Effector memory CD8-positive, alpha-beta T cell (primary cell): ENCODE results near the gene TTLL11.
"Not testable (repeated sequence)": the region's sequence is repeated elsewhere in the genome, so short reads cannot be mapped to it uniquely, and the experiment has no call there.

Source experiments
- ATAC-seq: fragments of 150-1000 bp; cut with Tn5 transposase; replicated peaks from 2 replicates; pipeline ENCODE4 v1.10.0; 2021; ENCODE audit warnings: mild to moderate bottlenecking, moderate library complexity
- DNase-seq, 3 experiments: peaks; one replicate each; pipeline ENCODE4 v3.0.0; 2021
- H3K27ac Mint-ChIP-seq, 2 donors: one replicate each; pipeline ENCODE4 v1.8.0; 2022; ENCODE audit warnings: mild to moderate bottlenecking in 2 of 2, mixed read lengths in 2 of 2, moderate library complexity in 2 of 2
- H3K27me3 Mint-ChIP-seq, 2 donors: one replicate each; pipeline ENCODE4 v1.8.0; 2022; ENCODE audit warnings: mixed read lengths in 2 of 2
- H3K36me3 Mint-ChIP-seq: one replicate; pipeline ENCODE4 v1.8.0; 2022; ENCODE audit warnings: mild to moderate bottlenecking, moderate library complexity, mixed read lengths; ENCODE audit not compliant: insufficient read depth
- H3K4me1 Mint-ChIP-seq, 2 donors: one replicate each; pipeline ENCODE4 v1.8.0; 2022; ENCODE audit warnings: low read depth in 2 of 2, mixed read lengths in 2 of 2
- H3K4me3 Mint-ChIP-seq, 2 donors: one replicate each; pipeline ENCODE4 v1.8.0; 2022; ENCODE audit warnings: mild to moderate bottlenecking in 2 of 2, mixed read lengths in 2 of 2, moderate library complexity in 2 of 2
- H3K9me3 Mint-ChIP-seq, 2 donors: one replicate each; pipeline ENCODE4 v1.8.0; 2022; ENCODE audit warnings: mixed read lengths in 2 of 2

The TTLL11 gene

GRCh38 chr9:121981118-121981883 is 111.8 kb downstream of the TTLL11 start:
- ATAC-seq, result no peak
- no peaks in the 10 kb centered on the region for H3K27me3 Mint-ChIP-seq
- H3K4me3 Mint-ChIP-seq, result no peak overlapping the region
- H3K4me1 Mint-ChIP-seq, result no peaks in the 10 kb centered on the region
- H3K9me3 Mint-ChIP-seq, result peaks cover 0 to 4% of the 10 kb centered on the region in 2 donors
- H3K36me3 Mint-ChIP-seq, result no peaks in the 10 kb centered on the region
- no peak for DNase-seq
- no peak overlapping the region for H3K27ac Mint-ChIP-seq

GRCh38 chr9:121980665-121981064 is 112.4 kb downstream of the TTLL11 start:
- ATAC-seq, H3K4me1 Mint-ChIP-seq, H3K27ac Mint-ChIP-seq, H3K36me3 Mint-ChIP-seq, DNase-seq, H3K27me3 Mint-ChIP-seq, H3K9me3 Mint-ChIP-seq, H3K4me3 Mint-ChIP-seq: not testable (repeated sequence)

DNA sequence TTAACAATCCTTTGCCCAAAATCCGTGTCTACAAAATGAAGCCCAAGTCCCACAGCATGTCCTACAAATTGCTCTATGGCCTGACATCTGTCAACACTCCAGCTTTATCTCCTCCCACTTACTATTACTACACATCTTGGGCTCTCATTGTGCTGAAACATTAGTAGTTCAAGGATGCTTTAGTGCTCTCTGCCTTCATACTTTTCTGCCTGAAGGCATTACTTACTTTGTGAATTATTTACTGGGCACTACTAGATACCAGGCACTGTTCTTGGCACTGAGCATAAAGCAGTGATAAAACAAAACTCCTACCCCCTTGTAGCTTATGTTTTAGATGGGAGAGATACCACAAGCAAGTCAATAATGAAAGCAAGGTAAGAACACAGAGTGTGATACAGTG is 113.4 kb downstream of the TTLL11 start:
- Mint-ChIP-seq H3K36me3 (no peaks in the 10 kb centered on the region), H3K4me1 (no peaks in the 10 kb centered on the region), H3K4me3 (no peak overlapping the region), H3K27ac (no peak overlapping the region), H3K27me3 (no peaks in the 10 kb centered on the region), H3K9me3 (peaks cover 0 to 4% of the 10 kb centered on the region in 2 donors)
- ATAC-seq (no peak), DNase-seq (no peak)

- Mint-ChIP-seq H3K27me3 (no peaks in the 10 kb centered on the region), H3K36me3 (no peaks in the 10 kb centered on the region), H3K4me3 (no peak overlapping the region), H3K9me3 (peaks cover 0 to 1% of the 10 kb centered on the region in 2 donors), H3K4me1 (no peaks in the 10 kb centered on the region), H3K27ac (no peak overlapping the region)
- ATAC-seq (no peak), DNase-seq (no peak)
Observed at GRCh38 chr9:121976751-121977150, 116.4 kb downstream of the TTLL11 start.

DNA sequence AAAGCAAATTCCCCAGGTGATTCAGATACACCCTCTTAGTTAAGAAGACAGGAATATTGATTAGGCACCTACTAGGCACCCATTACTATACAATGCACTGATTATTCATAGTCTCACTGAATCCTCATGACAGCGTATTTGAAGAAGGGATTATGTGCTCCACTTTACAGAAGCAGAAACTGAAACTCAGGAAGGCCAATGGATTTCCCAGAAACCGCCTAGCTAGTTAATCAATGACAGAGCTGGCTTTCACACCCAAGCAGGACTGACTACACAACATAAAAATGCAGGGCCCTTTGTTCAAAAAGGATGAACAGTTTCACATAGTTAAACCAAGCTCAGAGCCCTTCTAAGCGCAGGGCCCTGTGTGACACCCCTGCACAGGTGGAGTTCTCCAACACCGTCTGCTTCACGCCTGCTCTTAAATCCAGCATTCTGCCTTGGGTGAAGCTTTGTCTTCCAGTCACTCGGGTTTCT is 117.3 kb downstream of the TTLL11 start:
- no peak for ATAC-seq
- H3K27me3 Mint-ChIP-seq, result no peaks in the 10 kb centered on the region

DNA sequence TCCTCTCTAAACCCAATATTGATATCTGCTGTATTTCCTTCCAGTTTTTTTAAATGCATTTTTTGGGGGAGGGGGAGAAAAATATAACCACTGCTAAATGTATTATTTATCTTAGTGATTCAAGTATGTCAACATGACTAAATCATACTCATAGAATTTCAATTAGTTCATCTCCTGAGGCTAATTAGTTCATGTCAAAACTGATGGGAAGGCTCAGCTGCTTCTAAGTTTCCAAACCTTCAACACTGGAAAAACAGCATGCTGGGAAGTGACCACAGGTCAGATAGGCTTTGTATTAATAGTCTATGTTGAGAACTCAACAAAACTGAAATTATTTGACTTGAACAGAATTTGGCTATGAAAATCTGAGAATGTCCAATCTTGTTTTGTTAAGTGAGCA is 118.7 kb downstream of the TTLL11 start:
- Mint-ChIP-seq H3K36me3 (no peaks in the 10 kb centered on the region), H3K27ac (no peak overlapping the region), H3K4me3 (no peak overlapping the region), H3K27me3 (no peaks in the 10 kb centered on the region), H3K4me1 (no peaks in the 10 kb centered on the region), H3K9me3 (no peaks in the 10 kb centered on the region)
- ATAC-seq (no peak), DNase-seq (no peak)

More for the DNA sequence above, 117.3 kb downstream of the TTLL11 start:
- H3K36me3 Mint-ChIP-seq, result no peaks in the 10 kb centered on the region
- H3K4me1 Mint-ChIP-seq, result no peaks in the 10 kb centered on the region
- no peak for DNase-seq
- H3K4me3 Mint-ChIP-seq, result no peak overlapping the region
- peak overlapping the region in 1 of 2 donors; percentile 17 for H3K27ac Mint-ChIP-seq
- H3K9me3 Mint-ChIP-seq, result peaks cover 0 to 1% of the 10 kb centered on the region in 2 donors

DNA sequence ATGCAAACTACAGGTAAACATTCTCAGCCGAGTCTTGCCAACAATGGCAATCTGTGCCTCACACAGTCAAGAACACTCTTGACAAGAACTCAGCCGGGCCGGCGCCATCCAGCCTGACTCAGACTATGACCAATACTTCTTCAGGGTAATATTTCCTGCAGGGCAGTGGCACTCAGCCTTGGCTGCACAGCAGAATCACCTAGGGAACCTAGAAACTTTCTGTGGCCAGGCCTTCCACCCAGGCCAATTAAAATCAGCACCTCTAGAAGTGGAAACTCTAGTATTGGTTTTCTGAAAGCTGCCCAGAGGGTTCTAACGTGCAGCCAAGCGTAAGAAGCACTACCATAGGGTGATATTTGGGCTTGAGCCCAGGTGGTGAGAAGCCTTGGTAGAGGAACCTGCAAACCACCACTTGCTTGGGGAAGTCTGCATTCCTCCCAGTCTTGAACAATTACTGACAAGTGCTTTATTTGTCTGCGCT is 120.6 kb downstream of the TTLL11 start:
- Mint-ChIP-seq H3K36me3 (no peaks in the 10 kb centered on the region), H3K27ac (no peak overlapping the region), H3K9me3 (no peaks in the 10 kb centered on the region), H3K4me1 (no peaks in the 10 kb centered on the region), H3K27me3 (no peaks in the 10 kb centered on the region), H3K4me3 (no peak overlapping the region)
- DNase-seq (no peak), ATAC-seq (no peak)

- no peak overlapping the region for H3K27ac Mint-ChIP-seq
- no peak for DNase-seq
- no peak for ATAC-seq
- H3K9me3 Mint-ChIP-seq, result no peaks in the 10 kb centered on the region
- no peaks in the 10 kb centered on the region for H3K36me3 Mint-ChIP-seq
- no peak overlapping the region for H3K4me3 Mint-ChIP-seq
- no peaks in the 10 kb centered on the region for H3K4me1 Mint-ChIP-seq
- H3K27me3 Mint-ChIP-seq, result no peaks in the 10 kb centered on the region
Observed at GRCh38 chr9:121968056-121968455, 125.1 kb downstream of the TTLL11 start.

- Mint-ChIP-seq H3K36me3 (no peaks in the 10 kb centered on the region), H3K4me3 (no peak overlapping the region), H3K4me1 (no peaks in the 10 kb centered on the region), H3K9me3 (no peaks in the 10 kb centered on the region), H3K27ac (no peak overlapping the region), H3K27me3 (no peaks in the 10 kb centered on the region)
- no peak for DNase-seq
- ATAC-seq, result no peak
Observed at GRCh38 chr9:121966706-121967105, 126.4 kb downstream of the TTLL11 start.

- DNase-seq, result no peak
- H3K27ac Mint-ChIP-seq, result no peak overlapping the region
- no peaks in the 10 kb centered on the region for H3K9me3 Mint-ChIP-seq
- no peak for ATAC-seq
- no peak overlapping the region for H3K4me3 Mint-ChIP-seq
- H3K4me1 Mint-ChIP-seq, result peaks cover 0 to 3% of the 10 kb centered on the region in 2 donors
- H3K27me3 Mint-ChIP-seq, result no peaks in the 10 kb centered on the region
- H3K36me3 Mint-ChIP-seq, result no peaks in the 10 kb centered on the region
Observed at GRCh38 chr9:121963528-121963995, 129.5 kb downstream of the TTLL11 start.

- peaks cover 0 to 4% of the 10 kb centered on the region in 2 donors for H3K4me1 Mint-ChIP-seq
- ATAC-seq (no peak), DNase-seq (no peak)
- H3K27ac Mint-ChIP-seq, result no peak overlapping the region
- H3K9me3 Mint-ChIP-seq, result no peaks in the 10 kb centered on the region
- no peaks in the 10 kb centered on the region for H3K27me3 Mint-ChIP-seq
- no peaks in the 10 kb centered on the region for H3K36me3 Mint-ChIP-seq
- no peak overlapping the region for H3K4me3 Mint-ChIP-seq
Observed at GRCh38 chr9:121962421-121962820, 130.7 kb downstream of the TTLL11 start.

GRCh38 chr9:121960665-121961064 is 132.4 kb downstream of the TTLL11 start:
- Mint-ChIP-seq H3K4me3 (no peak overlapping the region), H3K9me3 (no peaks in the 10 kb centered on the region), H3K36me3 (no peaks in the 10 kb centered on the region), H3K4me1 (peaks cover 0 to 4% of the 10 kb centered on the region in 2 donors), H3K27me3 (no peaks in the 10 kb centered on the region), H3K27ac (no peak overlapping the region)
- DNase-seq (no peak), ATAC-seq (no peak)

DNA sequence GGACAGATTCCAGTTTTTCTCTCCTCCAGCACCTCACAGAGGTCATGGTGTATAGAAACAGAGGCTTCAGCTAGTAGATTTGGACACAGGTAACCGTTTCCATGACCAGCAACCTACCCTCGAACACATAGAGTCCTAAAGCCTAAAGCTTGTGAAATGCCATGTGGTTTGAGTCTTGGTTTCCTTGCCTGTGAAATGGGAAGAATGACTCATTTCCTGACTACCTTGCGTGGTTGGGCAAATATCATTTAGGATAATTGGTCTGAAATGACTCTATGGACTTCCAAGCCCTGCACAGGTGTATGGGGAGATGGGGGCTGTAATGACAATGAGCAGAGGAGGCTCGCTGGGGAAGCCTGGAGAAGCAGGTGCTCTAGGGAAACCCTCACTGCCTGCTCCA is 134.6 kb downstream of the TTLL11 start:
- ATAC-seq, result no peak
- H3K27ac Mint-ChIP-seq, result no peak overlapping the region

DNA sequence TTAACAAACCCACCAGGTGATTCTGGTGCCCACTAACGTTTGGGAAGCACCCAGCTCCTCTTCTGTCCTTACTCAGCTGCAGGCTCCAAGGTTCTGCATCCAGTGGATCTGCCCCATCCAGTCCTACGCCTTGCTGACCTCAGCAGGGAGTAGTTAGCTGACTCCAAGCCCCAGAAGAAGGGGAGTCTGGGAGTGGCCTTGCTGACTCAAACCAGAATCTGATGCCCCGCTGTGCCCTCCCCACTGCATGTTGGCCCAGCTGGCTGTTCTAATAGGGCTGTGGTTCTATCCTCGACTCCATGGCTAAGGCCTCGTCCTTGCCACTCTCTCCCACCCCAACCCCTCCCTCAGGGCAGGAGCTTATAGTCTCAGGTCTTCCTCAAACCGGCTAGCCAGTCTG is 136.3 kb downstream of the TTLL11 start:
- Mint-ChIP-seq H3K9me3 (no peaks in the 10 kb centered on the region), H3K27me3 (no peaks in the 10 kb centered on the region), H3K4me1 (peaks cover 0 to 4% of the 10 kb centered on the region in 2 donors), H3K27ac (no peak overlapping the region), H3K4me3 (no peak overlapping the region), H3K36me3 (no peaks in the 10 kb centered on the region)
- ATAC-seq (no peak), DNase-seq (no peak)

More for the DNA sequence above, 134.6 kb downstream of the TTLL11 start:
- Mint-ChIP-seq H3K36me3 (no peaks in the 10 kb centered on the region), H3K27me3 (no peaks in the 10 kb centered on the region), H3K9me3 (no peaks in the 10 kb centered on the region), H3K4me1 (peaks cover 0 to 4% of the 10 kb centered on the region in 2 donors), H3K4me3 (no peak overlapping the region)
- DNase-seq, result no peak
